SK-N-SH (cell line): Measurements from ENCODE around the gene P2RX3. TPM values are rescaled to one million over a fixed set of nuclear protein-coding genes. Genes with fewer than 3 reads are reported as not detected.

Experiments used
- CTCF ChIA-PET: fragments of 300-600, 350-600 bp; formaldehyde crosslinking; extraction: SDS; loops from one replicate; lab custom pipeline; 2021; lab: Yijun Ruan, JAX
- POLR2A ChIA-PET: fragments of 350-600 bp; sonication (Branson Sonifier 250); formaldehyde crosslinking; extraction: SDS; loops from one replicate; lab custom pipeline; 2020; ENCODE audit warnings: antibody characterized with exemption, inconsistent platforms; lab: Yijun Ruan, JAX
- DNase-seq: peaks from one replicate; pipeline ENCODE4 v3.0.0; 2012
- H2AFZ ChIP-seq: fragments of 200-600 bp; sonication (generic); 2 replicates; pipeline ENCODE4 v1.8.1; 2016; ENCODE audit warnings: antibody characterized with exemption, mild to moderate bottlenecking, low read depth
- H3F3A ChIP-seq: fragments of 200-600 bp; sonication (generic); replicated peaks from 2 replicates; pipeline ENCODE3; 2016; ENCODE audit warnings: antibody characterized with exemption, mild to moderate bottlenecking; ENCODE audit not compliant: insufficient read depth
- H3K27ac ChIP-seq, 2 experiments: fragments of 200-500 bp in 1 of 2; fragments of 200-600 bp in 1 of 2; sonication (Bioruptor generic) in 1 of 2; sonication (generic), shearing (Covaris generic) in 1 of 2; 2 replicates each; pipeline versions ENCODE4 v1.5.1 to v1.6.1; 2014 to 2016; ENCODE audit warnings: low read depth in 2 of 2, inconsistent platforms in 1 of 2, low read length in 1 of 2, mild to moderate bottlenecking in 1 of 2, mixed read lengths in 1 of 2
- H3K27me3 ChIP-seq: fragments of 200-600 bp; sonication (generic), shearing (Covaris generic); 2 replicates; pipeline ENCODE4 v1.6.1; 2016; ENCODE audit warnings: mixed run types; ENCODE audit not compliant: insufficient read depth
- H3K36me3 ChIP-seq, 2 experiments: fragments of 200-500 bp in 1 of 2; fragments of 200-600 bp in 1 of 2; sonication (Bioruptor generic) in 1 of 2; sonication (generic) in 1 of 2; replicated peaks in 1 of 2; 2 replicates each; pipeline versions ENCODE3 to v1.5.1; 2014 to 2016; ENCODE audit warnings: low read length in 1 of 2, mild to moderate bottlenecking in 1 of 2; ENCODE audit not compliant: insufficient read depth in 2 of 2, control insufficient read depth in 1 of 2
- H3K4me1 ChIP-seq, 2 experiments: fragments of 200-500 bp in 1 of 2; fragments of 200-600 bp in 1 of 2; sonication (Bioruptor generic) in 1 of 2; sonication (generic), shearing (Covaris generic) in 1 of 2; 2 replicates each; pipeline versions ENCODE4 v1.5.1 to v1.6.1; 2014 to 2016; ENCODE audit warnings: low read depth in 1 of 2, low read length in 1 of 2, mixed run types in 1 of 2; ENCODE audit not compliant: insufficient read depth in 2 of 2, control insufficient read depth in 1 of 2
- H3K4me2 ChIP-seq: fragments of 200-600 bp; sonication (generic), shearing (Covaris generic); 2 replicates; pipeline ENCODE4 v1.6.1; 2017; ENCODE audit warnings: mixed run types
- H3K4me3 ChIP-seq, 2 experiments: fragments of 200-500 bp in 1 of 2; fragments of 200-600 bp in 1 of 2; sonication (Bioruptor generic) in 1 of 2; sonication (generic), shearing (Covaris generic) in 1 of 2; 2 replicates each; pipeline versions ENCODE4 v1.5.1 to v1.8.1; 2014 to 2016; ENCODE audit warnings: low read depth in 2 of 2, inconsistent platforms in 1 of 2, low read length in 1 of 2, mild to moderate bottlenecking in 1 of 2, mixed read lengths in 1 of 2, moderate library complexity in 1 of 2
- H3K79me2 ChIP-seq: fragments of 200-600 bp; sonication (generic); 2 replicates; pipeline ENCODE4 v1.8.1; 2017; ENCODE audit warnings: mild to moderate bottlenecking; ENCODE audit not compliant: insufficient read depth
- H3K9ac ChIP-seq: fragments of 200-600 bp; sonication (generic); 2 replicates; pipeline ENCODE4 v1.6.1; 2017; ENCODE audit warnings: mixed run types
- H3K9me2 ChIP-seq: fragments of 200-600 bp; sonication (generic); 2 replicates; pipeline ENCODE4 v1.6.1; 2017; ENCODE audit warnings: mixed run types
- H3K9me3 ChIP-seq: fragments of 200-600 bp; sonication (generic); 2 replicates; pipeline ENCODE4 v1.6.1; 2017; ENCODE audit warnings: mixed run types, mild to moderate bottlenecking, moderate library complexity
- H4K20me1 ChIP-seq: fragments of 200-600 bp; sonication (generic); 2 replicates; pipeline ENCODE4 v1.6.1; 2017; ENCODE audit warnings: mild to moderate bottlenecking, mixed run types; ENCODE audit not compliant: insufficient read depth
- CHD2 ChIP-seq: fragments of 150-350 bp; IDR thresholded peaks from 2 replicates; pipeline ENCODE4 v1.6.1; 2018; ENCODE audit warnings: low read length; ENCODE audit not compliant: partially characterized antibody
- ELF1 ChIP-seq: IDR thresholded peaks from 2 replicates; pipeline ENCODE4 v1.4.0; 2012
- EP300 ChIP-seq, 2 experiments: IDR thresholded peaks; 2 replicates each; pipeline versions ENCODE4 v1.4.0 to v1.6.1; 2012; ENCODE audit warnings: borderline replicate concordance in 1 of 2, low read depth in 1 of 2, low read length in 1 of 2
- EZH2phosphoT487 ChIP-seq: fragments of 200-600 bp; sonication (generic); IDR thresholded peaks from 2 replicates; pipeline ENCODE4 v1.6.1; 2017; ENCODE audit warnings: low read depth, mixed run types, mild to moderate bottlenecking, antibody characterized with exemption, moderate library complexity, borderline replicate concordance
- FOSL2 ChIP-seq: IDR thresholded peaks from 2 replicates; pipeline ENCODE4 v1.4.0; 2012; ENCODE audit warnings: low read depth, mild to moderate bottlenecking, moderate library complexity, borderline replicate concordance
- FOXJ3 ChIP-seq: sonication (generic); formaldehyde crosslinking; IDR thresholded peaks from 2 replicates; pipeline ENCODE4 v1.5.1; 2020; ENCODE audit warnings: mild to moderate bottlenecking, missing genetic modification reagents
- GABPA ChIP-seq: IDR thresholded peaks from 2 replicates; pipeline ENCODE4 v1.4.0; 2012; ENCODE audit warnings: low read depth, mild to moderate bottlenecking
- GATA2 ChIP-seq: sonication (generic); formaldehyde crosslinking; IDR thresholded peaks from 2 replicates; pipeline ENCODE4 v1.5.0; 2020; ENCODE audit warnings: mild to moderate bottlenecking, missing genetic modification reagents
- IRF3 ChIP-seq: fragments of 150-350 bp; IDR thresholded peaks from 2 replicates; pipeline ENCODE4 v1.6.1; 2016; ENCODE audit warnings: mild to moderate bottlenecking, low read depth, low read length
- JUND ChIP-seq: IDR thresholded peaks from 2 replicates; pipeline ENCODE4 v1.4.0; 2012
- MAX ChIP-seq: IDR thresholded peaks from 2 replicates; pipeline ENCODE4 v1.4.0; 2012; ENCODE audit warnings: low read depth
- NFIC ChIP-seq: IDR thresholded peaks from 2 replicates; pipeline ENCODE4 v1.4.0; 2012; ENCODE audit warnings: borderline replicate concordance
- POLR2AphosphoS5 ChIP-seq: IDR thresholded peaks from 2 replicates; pipeline ENCODE4 v1.6.1; 2012; ENCODE audit warnings: low read depth, low read length
- RAD21 ChIP-seq: IDR thresholded peaks from 2 replicates; pipeline ENCODE4 v1.6.1; 2012; ENCODE audit warnings: mild to moderate bottlenecking, low read length
- RCOR1 ChIP-seq: fragments of 150-350 bp; IDR thresholded peaks from 2 replicates; pipeline ENCODE4 v1.6.1; 2017; ENCODE audit warnings: antibody characterized with exemption, low read length
- SIN3A ChIP-seq: IDR thresholded peaks from 2 replicates; pipeline ENCODE4 v1.6.1; 2012; ENCODE audit warnings: low read depth, mild to moderate bottlenecking, low read length, moderate library complexity, borderline replicate concordance
- TAF1 ChIP-seq: IDR thresholded peaks from 2 replicates; pipeline ENCODE4 v1.6.1; 2012; ENCODE audit warnings: low read depth, mild to moderate bottlenecking, low read length, moderate library complexity, borderline replicate concordance
- TCF12 ChIP-seq: IDR thresholded peaks from 2 replicates; pipeline ENCODE4 v1.4.0; 2012
- TEAD4 ChIP-seq: IDR thresholded peaks from 2 replicates; pipeline ENCODE4 v1.4.0; 2012; ENCODE audit warnings: mild to moderate bottlenecking, borderline replicate concordance; ENCODE audit not compliant: insufficient read depth
- USF2 ChIP-seq: fragments of 150-350 bp; IDR thresholded peaks from 2 replicates; pipeline ENCODE4 v1.6.1; 2017; ENCODE audit warnings: antibody characterized with exemption, low read length, low read depth, borderline replicate concordance
- WGBS: methylation state at CpG from one replicate; pipeline ENCODE4 v1.1.6; 2017; ENCODE audit warnings: low lambda C conversion rate; 5-methylcytosine and 5-hydroxymethylcytosine counted together
- polyA plus RNA-seq, 3 experiments: library from polyadenylated mRNA; depleted of rRNA; stranded (reverse); fragments of >200 nt; gene quantifications; 2 replicates each; pipeline ENCODE4 v1.2.3, GENCODE V29; 2012

Gene P2RX3
- polyA plus RNA-seq, 1 of the 3 experiments (the other 2 are of a cell fraction): not detected

- TF ChIP-seq FOXJ3 (CRISPR knock-in tag): no peak
- TF ChIP-seq, all 33 proteins: peak for 0
These were observed 4.5 kb downstream of the P2RX3 start (continued) for GRCh38 chr11:57342702-57343101.

- H4K20me1 ChIP-seq: no peaks in the 10 kb centered on the region
- no peaks in the 10 kb centered on the region for H3K36me3 ChIP-seq
- CTCF ChIA-PET: interaction anchor here (0.7 to 1.0 kb wide), 2 partner anchors 113 to 150 kb away, joined by 3 read pairs; no protein-coding TSS in a partner anchor
- H3K4me3 ChIP-seq: no peak overlapping the region
- H3K27ac ChIP-seq: no peak overlapping the region
- POLR2A ChIA-PET: interaction anchor here (1.2 kb wide), 1 partner anchor 26 kb away, joined by 5 read pairs; no protein-coding TSS in a partner anchor
- no peak overlapping the region for H2AFZ ChIP-seq
- no peak overlapping the region for H3K4me2 ChIP-seq
- 92% methylated on average over 7 of the region's 7 CpGs for WGBS
- no peaks in the 10 kb centered on the region for H3K79me2 ChIP-seq
- no peaks in the 10 kb centered on the region for H3F3A ChIP-seq
- no peaks in the 10 kb centered on the region for H3K9me2 ChIP-seq
- DNase-seq: no peak
- no peaks in the 10 kb centered on the region for H3K9me3 ChIP-seq
- H3K9ac ChIP-seq: no peak overlapping the region
- TF ChIP-seq ELF1 (no peak), TCF12 (no peak), USF2 (no peak), JUND (no peak), GATA2 (CRISPR knock-in tag) (no peak), NFIC (no peak), EZH2phosphoT487 (no peak), SIN3A (no peak), MAX (no peak), POLR2AphosphoS5 (no peak), TEAD4 (no peak), FOSL2 (no peak), GABPA (no peak), IRF3 (no peak)
- H3K27me3 ChIP-seq: no peaks in the 10 kb centered on the region
- H3K4me1 ChIP-seq: no peaks in the 10 kb centered on the region; a peak in 1 of 4 replicates
These were observed 5.7 kb downstream of the P2RX3 start for GRCh38 chr11:57343825-57344224.

- no peak for DNase-seq
- Histone ChIP-seq H3K4me2 (no peak overlapping the region), H2AFZ (peak overlapping the region; percentile 73; the same call in 1 of the 2 replicates), H4K20me1 (no peaks in the 10 kb centered on the region), H3K9me3 (no peaks in the 10 kb centered on the region), H3K4me1 (peaks cover 0 to 2% of the 10 kb centered on the region in 2 experiments; a peak in 1 of 4 replicates), H3K36me3 (no peaks in the 10 kb centered on the region), H3K4me3 (no peak overlapping the region), H3K9ac (no peak overlapping the region), H3K9me2 (no peaks in the 10 kb centered on the region), H3K79me2 (no peaks in the 10 kb centered on the region), H3K27ac (no peak overlapping the region), H3K27me3 (no peaks in the 10 kb centered on the region), H3F3A (no peaks in the 10 kb centered on the region)
- ChIA-PET CTCF (interaction anchor here (1.3 to 3.4 kb wide), 6 partner anchors 8 to 300 kb away, joined by 5 to 33 read pairs (median 16); no protein-coding TSS in a partner anchor), POLR2A (no interaction called here)
- 99% methylated on average over 7 of the region's 10 CpGs for WGBS
- TF ChIP-seq TAF1 (no peak), GABPA (no peak), FOXJ3 (CRISPR knock-in tag) (no peak), USF2 (no peak), CHD2 (no peak), RAD21 (no peak), RCOR1 (no peak), EP300 (IDR thresholded peaks at IDR 0.05; ENCODE audit: borderline replicate concordance in 1 of 2, low read depth in 1 of 2, low read length in 1 of 2) (no peak), ELF1 (no peak), IRF3 (no peak)
These were observed 6.7 kb downstream of the P2RX3 start for GRCh38 chr11:57344826-57345225.
